ENCODE measurements around the gene ZBTB5.
A peak's percentile ranks its signal among the peaks of the same experiment; 100 is the strongest.
"Not testable (repeated sequence)": the region's sequence is repeated elsewhere in the genome, so short reads cannot be mapped to it uniquely, and the experiment has no call there.

The ZBTB5 gene

GRCh38 chr9:37486256-37486615, 21.0 kb upstream of the ZBTB5 start:
- no peak for DNase-seq (ENCODE audit: low read depth in 2 of 2)

GRCh38 chr9:37485389-37486255, 20.4 kb upstream of the ZBTB5 start, which contains the start of gene POLR1E:
TSS of gene POLR1E (plus strand) at chr9:37485948. CDS start at chr9:37486048, 100 bp downstream.
- DNase-seq (ENCODE audit: low read depth in 2 of 2), result peak; percentile 95

- DNase-seq (ENCODE audit: low read depth in 2 of 2), result no peak
These were observed 15.5 kb upstream of the ZBTB5 start for GRCh38 chr9:37480759-37481158.

GRCh38 chr9:37477987-37478619, 12.9 kb upstream of the ZBTB5 start:
- not testable (repeated sequence) for DNase-seq (ENCODE audit: low read depth in 2 of 2)

GRCh38 chr9:37477443-37477842, 12.2 kb upstream of the ZBTB5 start:
- not testable (repeated sequence) for DNase-seq (ENCODE audit: low read depth in 2 of 2)

- DNase-seq (ENCODE audit: low read depth in 2 of 2), result no peak
These were observed 11.7 kb upstream of the ZBTB5 start for GRCh38 chr9:37476930-37477329.

- no peak for DNase-seq (ENCODE audit: low read depth in 2 of 2)
These were observed 9.2 kb upstream of the ZBTB5 start for GRCh38 chr9:37474438-37474837.

- not testable (repeated sequence) for DNase-seq (ENCODE audit: low read depth in 2 of 2)
These were observed 8.7 kb upstream of the ZBTB5 start for GRCh38 chr9:37473982-37474381.

- no peak for DNase-seq (ENCODE audit: low read depth in 2 of 2)
These were observed 6.9 kb upstream of the ZBTB5 start for GRCh38 chr9:37471942-37472684.

GRCh38 chr9:37468620-37469019, 3.4 kb upstream of the ZBTB5 start:
- DNase-seq (ENCODE audit: low read depth in 2 of 2), result no peak

- DNase-seq (ENCODE audit: low read depth in 2 of 2), result not testable (repeated sequence)
These were observed 2.3 kb upstream of the ZBTB5 start for GRCh38 chr9:37467530-37467929.

GRCh38 chr9:37466037-37466709, 923 bp upstream of the ZBTB5 start:
- no peak for DNase-seq (ENCODE audit: low read depth in 2 of 2)

GRCh38 chr9:37464426-37465248, 613 bp downstream of the ZBTB5 start:
- peak; percentile 51 to 78 for DNase-seq (ENCODE audit: low read depth in 2 of 2)

GRCh38 chr9:37464006-37464405, 1.2 kb downstream of the ZBTB5 start:
- no peak for DNase-seq (ENCODE audit: low read depth in 2 of 2)

GRCh38 chr9:37456817-37457216, 8.4 kb downstream of the ZBTB5 start:
- DNase-seq (ENCODE audit: low read depth in 2 of 2), result no peak

- DNase-seq (ENCODE audit: low read depth in 2 of 2), result no peak
These were observed 9.2 kb downstream of the ZBTB5 start for GRCh38 chr9:37455884-37456647.

GRCh38 chr9:37454238-37454637, 11.0 kb downstream of the ZBTB5 start:
- DNase-seq (ENCODE audit: low read depth in 2 of 2), result no peak

- DNase-seq (ENCODE audit: low read depth in 2 of 2), result no peak
These were observed 11.4 kb downstream of the ZBTB5 start for GRCh38 chr9:37453827-37454226.

- DNase-seq (ENCODE audit: low read depth in 2 of 2), result no peak
These were observed 12.6 kb downstream of the ZBTB5 start for GRCh38 chr9:37452611-37453010.

- no peak for DNase-seq (ENCODE audit: low read depth in 2 of 2)
These were observed 13.6 kb downstream of the ZBTB5 start for GRCh38 chr9:37451628-37452027.
